Astrocyte of the spinal cord (primary cell): ENCODE data around the gene GALNT12.

ENCODE experiments used
- DNase-seq: peaks from one replicate; pipeline ENCODE4 v3.0.0; 2011; ENCODE audit warnings: low read depth, low spot score
- H3K4me3 ChIP-seq: 2 replicates; pipeline ENCODE4 v1.5.1; 2011; ENCODE audit warnings: low read depth, mild to moderate bottlenecking, low read length, moderate library complexity
- in situ Hi-C: cut with HindIII; loops from 2 replicates; pipeline ENCODE4 v1.10.0; 2017; ENCODE audit warnings: low sequenced_read_pairs
- TF ChIP-seq, protein P1 (sequence below): IDR thresholded peaks from 2 replicates; pipeline ENCODE4 v1.5.1; 2012; ENCODE audit warnings: low read depth, mild to moderate bottlenecking, low read length, inconsistent platforms

Gene GALNT12

GRCh38 chr9:98894171-98894570, 86.7 kb downstream of the GALNT12 start:
- TF ChIP-seq, protein P1, sequence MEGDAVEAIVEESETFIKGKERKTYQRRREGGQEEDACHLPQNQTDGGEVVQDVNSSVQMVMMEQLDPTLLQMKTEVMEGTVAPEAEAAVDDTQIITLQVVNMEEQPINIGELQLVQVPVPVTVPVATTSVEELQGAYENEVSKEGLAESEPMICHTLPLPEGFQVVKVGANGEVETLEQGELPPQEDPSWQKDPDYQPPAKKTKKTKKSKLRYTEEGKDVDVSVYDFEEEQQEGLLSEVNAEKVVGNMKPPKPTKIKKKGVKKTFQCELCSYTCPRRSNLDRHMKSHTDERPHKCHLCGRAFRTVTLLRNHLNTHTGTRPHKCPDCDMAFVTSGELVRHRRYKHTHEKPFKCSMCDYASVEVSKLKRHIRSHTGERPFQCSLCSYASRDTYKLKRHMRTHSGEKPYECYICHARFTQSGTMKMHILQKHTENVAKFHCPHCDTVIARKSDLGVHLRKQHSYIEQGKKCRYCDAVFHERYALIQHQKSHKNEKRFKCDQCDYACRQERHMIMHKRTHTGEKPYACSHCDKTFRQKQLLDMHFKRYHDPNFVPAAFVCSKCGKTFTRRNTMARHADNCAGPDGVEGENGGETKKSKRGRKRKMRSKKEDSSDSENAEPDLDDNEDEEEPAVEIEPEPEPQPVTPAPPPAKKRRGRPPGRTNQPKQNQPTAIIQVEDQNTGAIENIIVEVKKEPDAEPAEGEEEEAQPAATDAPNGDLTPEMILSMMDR, result no peak

GRCh38 chr9:98894761-98895160, 87.3 kb downstream of the GALNT12 start:
- TF ChIP-seq, protein P1, result no peak
- no peak overlapping the region for H3K4me3 ChIP-seq
- in situ Hi-C loops, result no loop called here
- no peak for DNase-seq

More at GRCh38 chr9:98894171-98894570, 86.7 kb downstream of the GALNT12 start:
- H3K4me3 ChIP-seq, result no peak overlapping the region
- no peak for DNase-seq
- in situ Hi-C loops, result no loop called here

GRCh38 chr9:98896632-98897031, 89.2 kb downstream of the GALNT12 start:
- TF ChIP-seq, protein P1, result no peak
- DNase-seq, result no peak
- in situ Hi-C loops, result no loop called here
- H3K4me3 ChIP-seq, result no peak overlapping the region

DNA sequence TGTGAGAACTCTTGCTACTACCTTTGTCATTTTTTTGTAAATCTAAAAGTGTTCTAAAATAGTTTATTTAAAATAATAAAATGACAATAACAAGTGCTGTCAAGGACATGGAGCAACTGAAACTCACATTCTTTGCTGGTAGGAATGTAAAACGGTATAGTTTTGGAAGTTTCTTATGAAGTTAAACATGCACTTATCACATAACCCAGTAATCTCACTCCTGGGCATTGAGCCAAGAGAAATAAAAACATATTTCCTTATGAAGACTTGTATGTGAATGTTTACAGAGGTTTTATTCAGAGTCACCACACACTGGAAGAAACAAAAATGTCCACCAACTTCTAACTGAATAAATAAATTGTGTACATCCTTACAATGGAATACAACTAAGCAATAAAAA, 90.3 kb downstream of the GALNT12 start:
- in situ Hi-C loops, result no loop called here
- TF ChIP-seq, protein P1, result no peak
- peak; percentile 22 for DNase-seq
- no peak overlapping the region for H3K4me3 ChIP-seq

GRCh38 chr9:98899408-98900056, 92.1 kb downstream of the GALNT12 start:
- in situ Hi-C loops, result no loop called here
- TF ChIP-seq, protein P1, result no peak
- DNase-seq, result peak; percentile 79
- no peak overlapping the region for H3K4me3 ChIP-seq
